GM19099 (cell line): Measurements from ENCODE around the gene ELAVL3.

Experiments used
- POLR2A ChIP-seq: IDR thresholded peaks from 3 replicates; pipeline ENCODE4 v1.6.1; 2011; ENCODE audit warnings: low read depth; ENCODE audit not compliant: insufficient read length; ENCODE audit errors: extremely low read depth

ELAVL3 gene

DNA sequence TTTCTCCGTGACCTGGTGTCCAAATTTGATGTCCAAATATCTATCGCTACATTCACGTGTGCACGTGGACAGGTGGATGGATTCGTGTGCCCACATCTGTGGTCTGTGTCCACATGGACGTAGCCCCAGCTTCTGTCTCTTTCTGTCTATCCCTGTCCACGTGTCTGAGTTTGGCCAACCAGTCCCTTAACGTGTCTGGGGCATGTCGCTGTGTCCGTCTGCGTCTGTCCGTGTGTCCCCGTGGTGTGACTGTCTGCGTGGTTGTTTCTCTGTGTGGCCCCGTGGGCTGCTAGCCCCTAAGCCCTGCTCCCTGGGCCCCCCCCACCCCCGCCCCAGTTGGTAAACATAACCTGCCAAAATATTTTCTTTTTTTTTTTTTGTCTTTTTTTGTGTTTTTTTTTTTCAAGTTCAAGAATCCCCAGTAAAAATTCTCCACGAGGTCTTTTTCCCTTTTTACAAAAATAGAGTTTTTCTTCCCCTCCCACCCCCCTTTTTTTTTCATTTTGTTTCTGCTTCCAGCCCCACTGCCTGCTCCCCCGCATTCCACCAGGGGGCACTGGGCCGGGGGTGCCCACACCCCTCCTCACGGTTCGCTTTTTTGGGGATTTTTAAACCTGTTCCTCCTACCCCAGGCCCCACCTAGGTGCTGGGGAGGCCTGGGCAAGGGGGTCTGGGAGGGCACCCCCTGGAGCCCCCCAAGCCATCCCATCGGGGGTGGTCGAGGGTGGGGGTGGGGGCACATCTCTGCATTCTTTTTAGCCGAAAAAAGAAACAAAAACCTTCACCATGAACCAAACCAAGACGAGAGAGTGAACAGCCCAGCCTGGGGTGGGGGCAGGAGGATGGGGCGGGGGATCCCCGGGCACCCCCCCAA, 27.1 kb downstream of the ELAVL3 start:
- TF ChIP-seq POLR2A = no peak

DNA sequence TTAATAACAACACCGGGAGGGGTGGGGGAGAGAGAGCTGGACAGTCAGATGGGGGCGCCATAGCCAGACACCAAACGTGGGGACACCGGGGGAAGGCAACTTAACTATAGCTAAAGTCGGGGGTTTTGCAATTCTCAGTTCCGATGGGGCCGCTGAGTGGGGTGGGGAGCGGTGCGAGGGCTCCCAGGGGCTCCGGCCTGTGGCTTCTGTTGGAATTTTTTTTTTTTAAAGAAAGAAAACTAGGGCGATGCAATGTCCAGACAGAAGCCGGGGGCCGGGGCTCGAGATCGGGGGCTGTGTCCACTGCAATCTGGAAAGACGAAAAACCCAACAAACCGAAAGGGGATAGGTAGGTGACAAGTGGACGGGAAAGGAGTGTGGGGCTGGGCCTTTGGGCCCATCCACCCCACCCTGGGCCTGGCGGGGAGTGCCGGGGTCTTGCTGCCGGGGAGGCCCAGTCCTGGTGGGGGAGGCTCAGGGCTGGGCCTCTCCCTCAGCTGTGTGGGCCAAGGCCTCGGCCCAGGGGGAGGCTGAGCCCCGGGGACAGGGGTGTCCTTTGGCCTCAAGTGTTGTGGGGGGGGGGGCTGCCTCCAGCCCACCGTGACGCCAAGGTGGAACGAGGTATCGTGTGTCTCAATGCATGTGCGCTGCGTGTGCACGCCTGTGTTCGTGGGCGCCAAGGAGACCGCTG, 28.1 kb downstream of the ELAVL3 start:
- TF ChIP-seq POLR2A = no peak

DNA sequence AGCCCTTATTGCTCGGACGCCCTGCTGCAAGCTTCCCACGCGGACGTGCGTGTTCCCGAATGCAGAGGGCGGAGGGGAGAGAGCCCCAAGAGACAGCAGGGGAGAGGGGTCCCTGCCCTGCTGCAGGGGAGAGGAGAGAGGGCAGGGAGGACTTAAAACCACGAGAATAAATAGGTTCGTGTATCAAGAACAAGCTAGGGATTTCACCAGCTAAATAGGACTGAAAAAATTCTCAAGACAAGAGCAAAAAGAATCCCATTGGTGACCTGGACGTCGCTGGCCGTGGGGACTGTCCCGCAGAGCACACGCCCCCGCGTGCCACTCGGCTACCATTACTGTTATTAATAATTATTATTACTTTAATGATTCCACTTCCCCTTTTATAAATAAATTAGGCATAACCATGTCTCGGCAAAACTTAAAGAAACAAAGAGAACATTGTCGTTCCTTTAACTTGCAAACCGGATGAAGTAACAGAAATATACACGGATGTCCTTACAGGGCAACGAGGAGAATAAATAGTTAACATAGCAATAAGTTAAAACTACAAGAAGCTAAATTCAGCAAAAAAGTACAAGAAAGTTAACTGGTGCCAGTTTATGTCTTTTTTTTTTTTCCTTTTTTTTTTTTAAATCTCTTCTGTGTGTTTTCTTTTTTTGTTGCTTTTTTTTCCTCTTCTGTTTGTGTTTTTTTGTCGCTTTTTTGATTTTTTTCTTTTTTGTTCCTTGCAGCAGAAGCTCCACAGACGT, 28.8 kb downstream of the ELAVL3 start:
- TF ChIP-seq POLR2A = no peak

DNA sequence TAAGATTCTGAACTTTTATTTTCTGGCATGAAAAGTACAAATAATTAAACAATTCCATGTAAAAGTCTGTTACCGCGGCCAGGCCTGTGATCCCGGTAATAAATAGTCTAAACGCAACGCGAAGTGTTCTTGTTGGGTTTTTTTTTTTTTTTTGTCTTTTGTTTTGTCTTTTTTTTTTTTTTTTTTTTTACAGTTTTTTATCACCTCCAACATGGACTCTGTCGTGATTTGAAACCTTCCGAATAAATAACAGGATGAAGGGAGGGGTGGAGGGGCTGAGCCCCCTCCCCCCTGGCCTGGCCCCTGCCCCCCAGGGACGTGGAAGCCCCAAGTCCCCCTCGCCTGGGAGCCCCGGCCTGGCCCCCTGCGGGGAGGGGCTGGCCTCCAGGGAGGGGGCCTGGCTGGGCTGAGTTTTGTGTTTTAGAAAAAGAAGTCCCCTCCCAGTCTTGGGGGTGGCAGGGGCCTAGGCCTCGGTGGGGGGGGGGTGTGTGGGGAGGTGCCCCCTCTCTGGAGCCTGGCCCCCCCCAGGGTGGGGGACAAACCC, 29.4 kb downstream of the ELAVL3 start:
- no peak for TF ChIP-seq POLR2A

DNA sequence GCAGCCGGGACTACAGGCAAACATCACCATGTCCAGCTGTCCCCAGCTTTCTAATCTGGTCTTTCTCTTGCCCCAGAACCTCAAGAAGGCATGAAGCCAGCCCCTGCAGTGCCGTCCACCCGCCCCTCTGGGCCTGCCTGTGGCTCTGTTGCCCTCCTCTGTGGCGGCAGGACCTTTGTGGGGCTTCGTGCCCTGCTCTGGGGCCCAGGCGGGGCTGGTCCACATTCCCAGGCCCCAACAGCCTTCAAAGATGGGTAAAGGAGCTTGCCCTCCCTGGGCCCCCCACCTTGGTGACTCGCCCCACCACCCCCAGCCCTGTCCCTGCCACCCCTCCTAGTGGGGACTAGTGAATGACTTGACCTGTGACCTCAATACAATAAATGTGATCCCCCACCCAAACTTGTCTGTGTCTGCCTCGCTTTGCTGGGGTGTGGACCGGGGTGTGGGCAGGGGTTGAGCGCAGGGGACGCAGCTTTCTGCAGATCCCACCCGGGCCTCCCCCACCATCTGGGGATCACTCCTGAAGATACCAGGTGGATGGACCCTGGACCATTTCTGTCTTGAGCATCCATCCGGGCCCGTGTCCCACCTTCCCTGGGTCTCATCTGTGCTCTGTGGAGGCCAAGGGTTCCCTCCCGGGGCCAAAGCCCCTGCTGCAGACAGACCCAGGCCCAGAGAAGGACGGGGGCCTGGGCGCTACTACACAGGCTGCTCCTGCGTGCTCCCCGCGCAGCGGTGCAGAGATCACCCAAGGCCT, 30.1 kb downstream of the ELAVL3 start:
- TF ChIP-seq POLR2A = no peak

DNA sequence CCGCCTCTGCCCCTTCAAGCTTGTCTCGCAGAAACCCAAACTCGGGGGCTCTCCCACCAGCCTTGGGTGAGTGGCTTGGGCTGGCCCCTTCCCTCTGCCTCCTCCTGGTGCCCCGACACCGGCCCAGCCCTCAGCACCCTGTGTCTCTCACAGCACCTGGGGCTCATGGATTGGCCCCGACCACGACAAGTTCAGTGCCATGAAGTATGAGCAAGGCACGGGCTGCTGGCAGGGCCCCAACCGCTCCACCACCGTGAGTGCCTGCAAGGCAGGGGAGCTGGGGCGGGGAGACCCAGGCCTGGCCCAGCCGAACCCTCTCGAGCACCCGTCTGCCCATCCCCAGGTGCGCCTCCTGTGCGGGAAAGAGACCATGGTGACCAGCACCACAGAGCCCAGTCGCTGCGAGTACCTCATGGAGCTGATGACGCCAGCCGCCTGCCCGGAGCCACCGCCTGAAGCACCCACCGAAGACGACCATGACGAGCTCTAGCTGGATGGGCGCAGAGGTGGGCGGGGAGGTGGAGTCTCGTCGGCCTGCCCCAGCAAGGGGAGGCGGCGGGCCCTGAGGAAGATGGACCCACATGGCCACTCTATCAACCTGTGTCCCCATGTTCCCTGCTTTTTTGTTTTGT, 31.8 kb downstream of the ELAVL3 start:
- TF ChIP-seq POLR2A = no peak

DNA sequence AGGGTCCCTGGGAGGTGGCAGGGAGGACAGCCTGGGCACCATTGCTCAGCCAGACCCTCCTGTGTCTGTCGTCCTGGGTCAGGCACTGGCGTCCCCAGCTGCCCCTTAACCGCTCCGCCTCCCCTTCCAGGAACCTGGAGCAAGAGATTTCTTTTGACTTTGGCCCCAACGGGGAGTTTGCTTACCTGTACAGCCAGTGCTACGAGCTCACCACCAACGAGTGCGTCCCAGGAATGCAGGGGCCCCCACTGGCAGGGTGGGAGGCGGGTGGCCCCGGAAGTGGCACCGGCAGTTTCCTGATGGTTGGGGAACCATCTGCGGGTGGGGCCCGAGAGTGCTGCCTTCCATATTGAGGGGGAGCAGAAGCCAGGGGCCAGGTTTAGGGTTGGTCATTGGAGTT, 32.4 kb downstream of the ELAVL3 start:
- no peak for TF ChIP-seq POLR2A

DNA sequence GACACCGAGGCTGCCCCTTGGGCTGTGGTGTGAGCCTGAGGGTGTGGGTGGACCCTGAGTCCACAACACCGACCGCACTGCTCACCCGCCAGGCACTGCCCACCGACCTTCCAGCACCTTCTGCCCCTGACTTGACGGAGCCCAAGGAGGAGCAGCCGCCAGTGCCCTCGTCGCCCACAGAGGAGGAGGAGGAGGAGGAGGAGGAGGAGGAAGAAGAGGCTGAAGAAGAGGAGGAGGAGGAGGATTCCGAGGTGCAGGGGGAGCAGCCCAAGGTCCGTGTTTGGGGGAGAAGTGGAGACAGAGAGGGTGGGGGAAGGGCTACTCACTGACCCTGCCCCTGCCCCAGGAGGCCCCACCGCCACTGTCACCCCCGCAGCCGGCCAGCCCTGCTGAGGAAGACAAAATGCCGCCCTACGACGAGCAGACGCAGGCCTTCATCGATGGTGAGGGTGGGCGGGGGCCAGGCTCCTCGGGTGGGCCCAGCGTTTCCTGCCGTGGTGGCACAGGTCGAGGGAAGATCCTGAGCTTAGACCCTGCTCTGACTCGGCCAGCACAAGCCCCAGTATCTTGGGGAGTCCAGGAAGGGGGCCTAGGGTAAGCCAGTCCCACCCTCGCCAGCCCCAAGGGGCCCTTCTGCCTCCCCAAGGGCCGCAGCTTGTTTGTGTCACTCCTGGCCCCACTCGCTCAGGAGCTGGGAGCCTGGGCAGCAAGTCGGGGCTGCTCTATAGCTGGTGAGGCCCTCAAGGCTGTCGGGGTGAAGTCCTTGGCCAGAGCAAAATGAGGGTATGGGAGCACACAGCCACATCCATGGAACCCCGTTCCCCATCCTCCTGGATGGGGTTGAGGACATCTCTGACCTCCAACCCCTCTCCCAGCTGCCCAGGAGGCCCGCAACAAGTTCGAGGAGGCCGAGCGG, 33.2 kb downstream of the ELAVL3 start:
- no peak for TF ChIP-seq POLR2A

DNA sequence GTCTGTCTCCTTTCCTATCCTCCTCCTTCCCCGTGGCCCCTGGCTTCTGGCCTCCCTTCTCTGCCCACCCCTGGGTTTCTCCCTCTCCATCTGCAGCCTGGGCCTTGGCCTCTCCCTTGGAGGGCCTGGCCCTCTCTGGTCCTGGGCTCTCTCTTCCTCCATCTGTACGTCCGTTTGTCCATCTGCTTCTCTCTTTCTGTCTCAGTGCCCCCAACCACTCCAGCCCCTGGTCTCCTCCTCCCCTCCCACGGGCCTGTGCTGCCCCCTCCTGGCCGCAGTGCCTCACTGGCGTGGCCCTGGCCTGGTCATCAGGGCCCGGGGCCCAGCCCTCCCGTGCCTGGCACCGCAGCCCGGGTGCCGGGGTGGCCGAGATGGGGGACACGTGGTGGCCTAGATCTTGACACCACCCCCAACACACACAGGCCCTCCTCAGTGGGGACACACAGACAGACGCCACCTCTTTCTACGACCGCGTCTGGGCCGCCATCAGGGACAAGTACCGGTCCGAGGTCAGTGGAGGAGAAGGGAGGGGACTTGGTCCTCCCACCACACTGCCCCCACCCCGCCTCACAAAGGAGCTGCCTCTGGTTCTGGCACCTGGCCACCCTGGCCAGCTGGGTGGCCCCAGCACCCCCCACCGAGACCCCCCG, 34.1 kb downstream of the ELAVL3 start:
- no peak for TF ChIP-seq POLR2A

DNA sequence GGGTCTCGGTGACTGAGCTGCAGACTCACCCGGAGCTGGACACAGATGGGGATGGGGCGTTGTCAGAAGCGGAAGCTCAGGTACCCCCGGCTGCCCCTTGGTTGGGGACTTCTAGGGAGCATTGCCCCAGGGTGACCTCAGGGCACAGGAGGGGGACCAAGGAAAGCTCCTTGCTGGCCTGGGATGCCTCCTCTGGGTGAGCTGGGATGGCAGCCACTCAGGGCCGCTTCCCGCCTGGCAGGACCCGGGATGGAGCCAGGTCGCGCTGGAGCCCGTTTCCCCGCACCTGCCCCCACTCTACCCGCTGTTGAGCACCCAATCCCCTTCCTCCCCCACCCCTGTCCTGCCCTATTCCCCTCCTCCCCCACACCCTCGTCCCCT, 34.6 kb downstream of the ELAVL3 start:
- TF ChIP-seq POLR2A = no peak

DNA sequence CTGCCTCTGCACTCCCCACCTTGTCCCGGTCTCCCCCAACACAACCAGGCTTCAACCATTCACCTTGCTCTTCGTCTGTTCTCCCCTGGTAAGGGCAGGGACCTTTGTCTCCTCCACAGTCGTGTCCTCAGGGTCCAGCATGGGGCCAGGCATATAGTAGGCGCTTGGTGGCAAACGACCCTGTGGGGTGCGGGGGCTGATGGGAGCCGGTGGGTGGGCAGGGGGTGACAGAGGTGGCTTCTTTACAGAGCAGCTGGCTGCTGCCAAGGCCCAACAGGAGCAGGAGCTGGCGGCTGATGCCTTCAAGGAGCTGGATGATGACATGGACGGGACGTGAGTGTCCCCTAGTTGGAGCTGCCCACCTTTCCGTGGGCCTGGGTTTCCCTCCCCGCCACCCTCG, 35.7 kb downstream of the ELAVL3 start:
- TF ChIP-seq POLR2A = no peak

DNA sequence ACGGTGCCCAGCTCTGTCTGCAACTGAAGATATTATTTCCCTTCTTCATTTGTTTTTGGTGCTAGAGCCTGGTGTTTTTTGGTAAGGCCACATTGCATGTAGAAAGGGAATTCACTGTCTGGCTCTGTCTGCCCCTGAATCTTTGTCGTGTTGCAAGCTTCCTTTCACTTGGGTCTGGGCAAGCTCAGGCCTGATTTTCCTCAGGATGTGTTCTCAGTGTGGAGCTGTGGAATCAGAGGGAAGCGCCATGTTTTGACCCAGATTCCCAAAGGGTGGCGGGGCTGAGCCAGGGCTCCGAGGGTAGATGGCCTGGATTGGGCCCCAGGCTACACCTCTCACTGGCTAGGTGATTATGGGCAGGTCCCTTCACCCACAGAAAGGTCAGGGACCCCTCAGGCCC, 36.8 kb downstream of the ELAVL3 start:
- TF ChIP-seq POLR2A = no peak

DNA sequence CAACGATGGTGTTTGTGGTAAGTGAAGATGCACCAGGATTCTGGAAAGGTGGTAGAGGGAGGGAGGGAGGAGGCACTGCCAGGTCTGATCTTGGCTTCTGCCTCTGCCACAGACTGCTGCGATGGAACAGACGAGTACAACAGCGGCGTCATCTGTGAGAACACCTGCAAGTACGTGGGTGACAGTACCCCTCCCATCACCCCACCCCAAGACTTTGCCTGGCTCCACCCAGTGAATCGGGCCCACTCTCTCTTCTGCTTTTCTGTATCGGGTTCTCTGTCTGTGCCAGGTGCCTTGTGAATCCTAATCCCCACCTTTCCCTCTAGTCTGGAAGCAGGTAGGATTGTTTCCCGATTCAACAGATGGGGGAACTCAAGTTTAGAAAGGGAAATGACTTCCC, 42.9 kb downstream of the ELAVL3 start:
- TF ChIP-seq POLR2A = no peak
